Measurements from ENCODE around the gene MYADML2. TPM values are rescaled to one million over a fixed set of nuclear protein-coding genes. Genes with fewer than 3 reads are reported as not detected.
A peak's percentile ranks its signal among the peaks of the same experiment; 100 is the strongest.

Gene MYADML2
- total RNA-seq, 1 experiment from 2014 or later: not detected

- Histone ChIP-seq H3K9me3 (ENCODE audit: low read depth, low read length, poor library complexity, severe bottlenecking) (no peaks in the 10 kb centered on the region), H3K27ac (ENCODE audit: low read depth, low read length, poor library complexity, severe bottlenecking) (peak overlapping the region; percentile 99), H3K4me1 (ENCODE audit: insufficient read depth, low read length, poor library complexity, severe bottlenecking) (peaks cover 5% of the 10 kb centered on the region), H3K4me3 (ENCODE audit: low read depth, low read length, poor library complexity, severe bottlenecking) (peak overlapping the region; percentile 71), H3K27me3 (replicated peaks; ENCODE audit: insufficient read depth, low read depth, low read length, poor library complexity) (no peaks in the 10 kb centered on the region), H3K36me3 (ENCODE audit: insufficient read depth, low read length, poor library complexity, severe bottlenecking) (no peaks in the 10 kb centered on the region)
- TF ChIP-seq CTCF (conservative IDR thresholded peaks at IDR 0.05; ENCODE audit: low read depth, low read length) (no peak), EZH2 (IDR thresholded peaks at IDR 0.05; ENCODE audit: borderline replicate concordance, low read depth, low read length, poor library complexity, severe bottlenecking) (no peak)
- ChIA-PET CTCF (no interaction called here), POLR2A (ENCODE audit: low non-redundant PET) (interaction anchor here (0.7 kb wide), 1 partner anchor 337 kb away, joined by 8 read pairs; no protein-coding TSS in a partner anchor)
- BruUV-seq (replicated peaks): no TSS peak
- intact Hi-C loops (cut with micrococcal nuclease; ENCODE audit: unreplicated experiment): no loop called here
- DNase-seq (ENCODE audit: low spot score): no peak
These were observed 31.7 kb upstream of the MYADML2 start for GRCh38 chr17:81978524-81979298.

GRCh38 chr17:81977211-81977808 lies 30.3 kb upstream of the MYADML2 start, which contains the start of gene ASPSCR1:
Gene ASPSCR1, plus strand, starts transcription at chr17:81977629. Its CDS starts 18 bp downstream, at chr17:81977647.
- peaks cover 5% of the 10 kb centered on the region for H3K4me1 ChIP-seq (ENCODE audit: insufficient read depth, low read length, poor library complexity, severe bottlenecking)
- H3K27ac ChIP-seq (ENCODE audit: low read depth, low read length, poor library complexity, severe bottlenecking): peak within 1 kb of the TSS; percentile 99
- no TSS peak for BruUV-seq (replicated peaks)
- peaks cover 3% of the 10 kb centered on the region for H3K9me3 ChIP-seq (ENCODE audit: low read depth, low read length, poor library complexity, severe bottlenecking)
- TF ChIP-seq CTCF (conservative IDR thresholded peaks at IDR 0.05; ENCODE audit: low read depth, low read length) (no peak), EZH2 (IDR thresholded peaks at IDR 0.05; ENCODE audit: borderline replicate concordance, low read depth, low read length, poor library complexity, severe bottlenecking) (no peak)
- ChIA-PET CTCF (interaction anchor here (1.0 kb wide), 1 partner anchor 18 kb away, joined by 3 read pairs; no protein-coding TSS in a partner anchor), POLR2A (ENCODE audit: low non-redundant PET) (no interaction called here)
- H3K4me3 ChIP-seq (ENCODE audit: low read depth, low read length, poor library complexity, severe bottlenecking): peak within 1 kb of the TSS; percentile 71
- H3K36me3 ChIP-seq (ENCODE audit: insufficient read depth, low read length, poor library complexity, severe bottlenecking): no peaks in the 10 kb centered on the region
- H3K27me3 ChIP-seq (replicated peaks; ENCODE audit: insufficient read depth, low read depth, low read length, poor library complexity): no peaks in the 10 kb centered on the region
- intact Hi-C loops (cut with micrococcal nuclease; ENCODE audit: unreplicated experiment): no loop called here
- DNase-seq (ENCODE audit: low spot score): peak; percentile 91

- peaks cover 5% of the 10 kb centered on the region for H3K4me1 ChIP-seq (ENCODE audit: insufficient read depth, low read length, poor library complexity, severe bottlenecking)
- CTCF ChIA-PET: interaction anchor here (0.7 to 1.0 kb wide), 2 partner anchors 17 to 33 kb away, joined by 3 to 8 read pairs; no protein-coding TSS in a partner anchor
- TF ChIP-seq EZH2 (IDR thresholded peaks at IDR 0.05; ENCODE audit: borderline replicate concordance, low read depth, low read length, poor library complexity, severe bottlenecking): no peak
- no peak for TF ChIP-seq CTCF (conservative IDR thresholded peaks at IDR 0.05; ENCODE audit: low read depth, low read length)
- POLR2A ChIA-PET (ENCODE audit: low non-redundant PET): no interaction called here
- H3K36me3 ChIP-seq (ENCODE audit: insufficient read depth, low read length, poor library complexity, severe bottlenecking): no peaks in the 10 kb centered on the region
- no peak for DNase-seq (ENCODE audit: low spot score)
- no peaks in the 10 kb centered on the region for H3K27me3 ChIP-seq (replicated peaks; ENCODE audit: insufficient read depth, low read depth, low read length, poor library complexity)
- BruUV-seq (replicated peaks): TSS peak; percentile 76
- H3K4me3 ChIP-seq (ENCODE audit: low read depth, low read length, poor library complexity, severe bottlenecking): peak overlapping the region; percentile 71
- intact Hi-C loops (cut with micrococcal nuclease; ENCODE audit: unreplicated experiment): no loop called here
- H3K9me3 ChIP-seq (ENCODE audit: low read depth, low read length, poor library complexity, severe bottlenecking): peaks cover 3% of the 10 kb centered on the region
- H3K27ac ChIP-seq (ENCODE audit: low read depth, low read length, poor library complexity, severe bottlenecking): peak overlapping the region; percentile 99
These were observed 29.5 kb upstream of the MYADML2 start for GRCh38 chr17:81976332-81977210.
